Lower leg skin (tissue), 3 donors: ENCODE measurements around the gene CDCA5.

Experiments
- POLR2A ChIP-seq, 2 donors: fragments of 450-650 bp; IDR thresholded peaks; one replicate each; pipeline ENCODE4 v1.6.1; 2016 to 2017; ENCODE audit warnings: antibody characterized with exemption in 2 of 2, mild to moderate bottlenecking in 1 of 2, moderate library complexity in 1 of 2
- TF ChIP-seq, protein P1 (sequence below), 3 donors: fragments of 450-650 bp; IDR thresholded peaks; one replicate each; pipeline ENCODE4 v1.5.1; 2016; ENCODE audit warnings: antibody characterized with exemption in 3 of 3, mild to moderate bottlenecking in 3 of 3, moderate library complexity in 2 of 3

- TF ChIP-seq, protein P1, sequence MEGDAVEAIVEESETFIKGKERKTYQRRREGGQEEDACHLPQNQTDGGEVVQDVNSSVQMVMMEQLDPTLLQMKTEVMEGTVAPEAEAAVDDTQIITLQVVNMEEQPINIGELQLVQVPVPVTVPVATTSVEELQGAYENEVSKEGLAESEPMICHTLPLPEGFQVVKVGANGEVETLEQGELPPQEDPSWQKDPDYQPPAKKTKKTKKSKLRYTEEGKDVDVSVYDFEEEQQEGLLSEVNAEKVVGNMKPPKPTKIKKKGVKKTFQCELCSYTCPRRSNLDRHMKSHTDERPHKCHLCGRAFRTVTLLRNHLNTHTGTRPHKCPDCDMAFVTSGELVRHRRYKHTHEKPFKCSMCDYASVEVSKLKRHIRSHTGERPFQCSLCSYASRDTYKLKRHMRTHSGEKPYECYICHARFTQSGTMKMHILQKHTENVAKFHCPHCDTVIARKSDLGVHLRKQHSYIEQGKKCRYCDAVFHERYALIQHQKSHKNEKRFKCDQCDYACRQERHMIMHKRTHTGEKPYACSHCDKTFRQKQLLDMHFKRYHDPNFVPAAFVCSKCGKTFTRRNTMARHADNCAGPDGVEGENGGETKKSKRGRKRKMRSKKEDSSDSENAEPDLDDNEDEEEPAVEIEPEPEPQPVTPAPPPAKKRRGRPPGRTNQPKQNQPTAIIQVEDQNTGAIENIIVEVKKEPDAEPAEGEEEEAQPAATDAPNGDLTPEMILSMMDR (IDR thresholded peaks at IDR 0.05), result no peak
- no peak for TF ChIP-seq POLR2A (IDR thresholded peaks at IDR 0.05)
Observed at GRCh38 chr11:65111159-65111743, 27.4 kb upstream of the CDCA5 start.
